Measurements from ENCODE around the gene EFCAB6.
"Not testable (repeated sequence)": the region's sequence is repeated elsewhere in the genome, so short reads cannot be mapped to it uniquely, and the experiment has no call there.

Gene EFCAB6

GRCh38 chr22:43711681-43712080 is 100.4 kb downstream of the EFCAB6 start:
- DNase-seq (ENCODE audit: low read depth), result no peak

GRCh38 chr22:43707648-43708047 is 104.5 kb downstream of the EFCAB6 start:
- DNase-seq (ENCODE audit: low read depth), result no peak

GRCh38 chr22:43706571-43707328 is 105.4 kb downstream of the EFCAB6 start:
- no peak for DNase-seq (ENCODE audit: low read depth)

- no peak for DNase-seq (ENCODE audit: low read depth)
These were observed 106.0 kb downstream of the EFCAB6 start for GRCh38 chr22:43706151-43706550.

- no peak for DNase-seq (ENCODE audit: low read depth)
These were observed 108.1 kb downstream of the EFCAB6 start for GRCh38 chr22:43704051-43704450.

GRCh38 chr22:43698403-43698802 is 113.7 kb downstream of the EFCAB6 start:
- no peak for DNase-seq (ENCODE audit: low read depth)

GRCh38 chr22:43697894-43698293 is 114.2 kb downstream of the EFCAB6 start:
- DNase-seq (ENCODE audit: low read depth), result no peak

GRCh38 chr22:43693249-43693648 is 118.9 kb downstream of the EFCAB6 start:
- DNase-seq (ENCODE audit: low read depth), result no peak

GRCh38 chr22:43689356-43689755 is 122.7 kb downstream of the EFCAB6 start:
- no peak for DNase-seq (ENCODE audit: low read depth)

- no peak for DNase-seq (ENCODE audit: low read depth)
These were observed 129.3 kb downstream of the EFCAB6 start for GRCh38 chr22:43682851-43683250.

GRCh38 chr22:43681731-43682360 is 130.3 kb downstream of the EFCAB6 start:
- no peak for DNase-seq (ENCODE audit: low read depth)

- DNase-seq (ENCODE audit: low read depth), result no peak
These were observed 141.6 kb downstream of the EFCAB6 start for GRCh38 chr22:43670513-43670912.

- DNase-seq (ENCODE audit: low read depth), result no peak
These were observed 142.9 kb downstream of the EFCAB6 start for GRCh38 chr22:43669190-43669589.

- DNase-seq (ENCODE audit: low read depth), result no peak
These were observed 144.4 kb downstream of the EFCAB6 start for GRCh38 chr22:43667656-43668055.

GRCh38 chr22:43666457-43666856 is 145.6 kb downstream of the EFCAB6 start:
- no peak for DNase-seq (ENCODE audit: low read depth)

- peak; percentile 1 for DNase-seq (ENCODE audit: low read depth)
These were observed 153.3 kb downstream of the EFCAB6 start for GRCh38 chr22:43658823-43659222.

- not testable (repeated sequence) for DNase-seq (ENCODE audit: low read depth)
These were observed 155.5 kb downstream of the EFCAB6 start for GRCh38 chr22:43656581-43656980.

GRCh38 chr22:43654271-43654670 is 157.8 kb downstream of the EFCAB6 start:
- no peak for DNase-seq (ENCODE audit: low read depth)

- DNase-seq (ENCODE audit: low read depth), result no peak
These were observed 159.3 kb downstream of the EFCAB6 start for GRCh38 chr22:43652845-43653244.

GRCh38 chr22:43643387-43643786 is 168.7 kb downstream of the EFCAB6 start:
- DNase-seq (ENCODE audit: low read depth), result no peak

- no peak for DNase-seq (ENCODE audit: low read depth)
These were observed 169.5 kb downstream of the EFCAB6 start for GRCh38 chr22:43642319-43643206.

GRCh38 chr22:43639228-43639948 is 172.7 kb downstream of the EFCAB6 start:
- DNase-seq (ENCODE audit: low read depth), result no peak
